Measurements from ENCODE around the gene IRF2. TPM values are rescaled to one million over a fixed set of nuclear protein-coding genes. Genes with fewer than 3 reads are reported as not detected.
"Not testable (repeated sequence)": the region's sequence is repeated elsewhere in the genome, so short reads cannot be mapped to it uniquely, and the experiment has no call there.

IRF2 gene
- total and polyA plus RNA-seq, 4 experiments from 2014 or later, result 66.7 to 87.2 (median 71.5) TPM

DNA sequence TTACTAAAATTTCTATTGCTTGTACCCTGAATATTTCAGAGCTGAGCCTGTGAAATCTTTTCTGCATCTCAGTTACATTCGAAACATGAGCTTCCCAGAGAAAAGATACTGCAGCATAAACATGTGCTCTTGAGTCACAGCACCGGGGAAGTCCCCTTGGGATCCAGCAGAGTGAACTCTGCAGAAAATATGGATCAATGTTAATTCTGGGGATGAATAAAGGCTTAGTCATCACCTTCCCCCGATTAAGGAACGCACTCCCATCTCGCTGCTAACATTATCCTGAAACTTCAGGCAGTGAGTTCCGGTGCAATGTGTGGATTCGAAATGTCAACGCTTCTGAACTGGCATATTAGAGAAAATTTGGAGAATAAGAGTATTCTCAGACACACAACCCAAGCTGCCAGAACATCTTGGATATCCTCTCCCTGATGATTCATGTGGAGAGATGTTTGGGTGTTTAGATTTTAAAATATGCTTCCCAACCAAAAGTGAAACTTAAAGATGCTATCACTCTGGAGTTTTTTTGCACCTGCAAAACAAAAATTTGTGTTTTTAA is 90.8 kb downstream of the IRF2 start:
- Mint-ChIP-seq H3K9me3 (no peaks in the 10 kb centered on the region), H3K27me3 (no peaks in the 10 kb centered on the region), H3K27ac (peak overlapping the region in 3 of 7 donors; percentile 7 to 65 (median 29)), H3K4me1 (peaks cover 24 to 67% (median 49%) of the 10 kb centered on the region in 4 donors), H3K36me3 (peaks cover 24% of the 10 kb centered on the region in 2 donors), H3K4me3 (peak overlapping the region in 6 of 8 donors; percentile 17 to 78 (median 62))
- intact Hi-C loops (cut with micrococcal nuclease), result loop anchor here (10.0 kb wide), 1 partner anchor 119 kb away; no protein-coding TSS in a partner anchor
- CTCF ChIA-PET (ENCODE audit: partially characterized antibody), result no interaction called here
- Histone ChIP-seq H3K4me3 (ENCODE audit: low read length in 2 of 2) (peak overlapping the region in 1 of 2 donors; percentile 31), H3K4me1 (ENCODE audit: insufficient read depth, low read length) (peaks cover 53% of the 10 kb centered on the region), H3K36me3 (ENCODE audit: insufficient read depth, low read length) (peaks cover 4% of the 10 kb centered on the region), H3K27me3 (ENCODE audit: insufficient read depth, low read length) (no peaks in the 10 kb centered on the region), H3K27ac (ENCODE audit: low read depth, low read length) (no peak overlapping the region), H3K9me3 (ENCODE audit: control insufficient read depth in 1 of 2, low read length in 2 of 2) (no peaks in the 10 kb centered on the region)
- POLR2A ChIA-PET (ENCODE audit: partially characterized antibody), result interaction anchor here (1.1 to 1.2 kb wide), 2 partner anchors 37 to 91 kb away, joined by 3 to 5 read pairs; partner anchors contain the start of gene IRF2
- DNase-seq, result no peak

DNA sequence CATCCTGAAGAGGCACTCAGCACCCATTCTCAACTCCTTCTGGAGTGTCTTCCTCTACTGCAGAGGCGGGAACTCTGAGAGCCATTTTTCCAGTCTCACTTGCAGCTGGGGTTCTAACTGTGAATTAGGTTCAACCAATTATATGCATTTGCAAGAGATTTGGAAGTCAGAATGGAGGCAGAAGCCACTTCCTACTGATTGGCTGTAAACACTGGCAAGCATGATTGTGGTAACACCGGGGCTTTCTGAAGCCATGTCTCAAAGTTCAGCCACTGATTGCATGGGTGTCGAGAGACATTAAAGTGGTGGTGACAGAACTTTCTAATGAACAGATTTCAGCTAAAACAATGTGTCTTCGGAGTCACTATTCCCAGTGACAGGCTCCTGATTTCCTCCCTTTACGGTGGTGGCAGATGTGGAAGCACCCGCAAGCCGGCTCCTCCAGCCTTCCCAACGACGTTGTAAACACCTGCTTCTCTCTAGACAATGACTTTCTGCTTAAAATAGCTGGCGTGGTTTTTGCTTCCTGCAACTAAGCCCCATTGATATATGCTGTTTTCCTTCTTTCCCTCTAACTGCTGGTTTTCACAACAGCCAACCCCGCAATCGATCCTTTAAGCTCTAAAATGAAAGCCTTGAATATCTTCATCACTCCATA is 92.0 kb downstream of the IRF2 start:
- POLR2A ChIA-PET (ENCODE audit: partially characterized antibody), result interaction anchor here (0.8 to 1.2 kb wide), 5 partner anchors 25 to 114 kb away, joined by 3 to 5 read pairs (median 3); partner anchors contain the start of gene IRF2
- Mint-ChIP-seq H3K27me3 (no peaks in the 10 kb centered on the region), H3K4me3 (peak overlapping the region in 6 of 8 donors; percentile 12 to 59 (median 42)), H3K36me3 (peaks cover 14% of the 10 kb centered on the region in 2 donors), H3K9me3 (no peaks in the 10 kb centered on the region), H3K4me1 (peaks cover 24 to 61% (median 48%) of the 10 kb centered on the region in 4 donors), H3K27ac (peak overlapping the region in 4 of 7 donors; percentile 2 to 55 (median 6))
- CTCF ChIA-PET (ENCODE audit: partially characterized antibody), result interaction anchor here (1.8 to 2.0 kb wide), 2 partner anchors 30 to 119 kb away, joined by 6 to 9 read pairs; no protein-coding TSS in a partner anchor
- Histone ChIP-seq H3K4me1 (ENCODE audit: insufficient read depth, low read length) (peaks cover 53% of the 10 kb centered on the region), H3K4me3 (ENCODE audit: low read length in 2 of 2) (no peak overlapping the region), H3K9me3 (ENCODE audit: control insufficient read depth in 1 of 2, low read length in 2 of 2) (no peaks in the 10 kb centered on the region), H3K36me3 (ENCODE audit: insufficient read depth, low read length) (no peaks in the 10 kb centered on the region), H3K27me3 (ENCODE audit: insufficient read depth, low read length) (no peaks in the 10 kb centered on the region), H3K27ac (ENCODE audit: low read depth, low read length) (no peak overlapping the region)
- no peak for DNase-seq
- intact Hi-C loops (cut with micrococcal nuclease), result loop anchor here (10.0 kb wide), 1 partner anchor 118 kb away; no protein-coding TSS in a partner anchor

DNA sequence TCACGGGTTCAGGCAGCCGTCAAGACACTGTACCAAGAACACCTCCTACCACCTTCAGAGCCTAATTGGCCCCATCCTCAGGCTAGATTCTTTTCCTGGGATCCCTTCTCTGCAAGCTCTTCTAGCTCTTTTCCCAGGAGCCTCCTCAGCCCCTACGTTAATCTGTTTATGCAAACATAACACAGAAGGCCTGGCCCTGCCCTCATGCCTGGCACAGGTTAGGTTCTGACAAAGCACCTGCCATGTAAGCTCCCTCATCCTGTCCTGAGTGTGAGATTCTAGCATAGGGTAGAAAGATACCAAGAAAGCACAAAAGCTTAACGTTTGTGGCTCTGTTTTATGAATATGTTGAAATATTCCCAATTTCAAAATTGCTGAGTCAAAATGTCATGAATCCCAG is 93.6 kb downstream of the IRF2 start:
- Histone ChIP-seq H3K4me1 (ENCODE audit: insufficient read depth, low read length) (peaks cover 43% of the 10 kb centered on the region), H3K36me3 (ENCODE audit: insufficient read depth, low read length) (no peaks in the 10 kb centered on the region), H3K4me3 (ENCODE audit: low read length in 2 of 2) (no peak overlapping the region), H3K27me3 (ENCODE audit: insufficient read depth, low read length) (no peaks in the 10 kb centered on the region), H3K27ac (ENCODE audit: low read depth, low read length) (no peak overlapping the region), H3K9me3 (ENCODE audit: control insufficient read depth in 1 of 2, low read length in 2 of 2) (no peaks in the 10 kb centered on the region)
- intact Hi-C loops (cut with micrococcal nuclease), result loop anchor here (10.0 kb wide), 1 partner anchor 116 kb away; no protein-coding TSS in a partner anchor
- Mint-ChIP-seq H3K27me3 (no peaks in the 10 kb centered on the region), H3K4me3 (no peak overlapping the region), H3K9me3 (no peaks in the 10 kb centered on the region), H3K4me1 (peaks cover 21 to 45% (median 36%) of the 10 kb centered on the region in 4 donors), H3K27ac (peak overlapping the region in 1 of 7 donors; percentile 2), H3K36me3 (peaks cover under 1 to 6% of the 10 kb centered on the region in 2 donors)
- DNase-seq, result no peak
- CTCF ChIA-PET (ENCODE audit: partially characterized antibody), result interaction anchor here (2.0 kb wide), 1 partner anchor 117 kb away, joined by 9 read pairs; no protein-coding TSS in a partner anchor
- POLR2A ChIA-PET (ENCODE audit: partially characterized antibody), result no interaction called here

DNA sequence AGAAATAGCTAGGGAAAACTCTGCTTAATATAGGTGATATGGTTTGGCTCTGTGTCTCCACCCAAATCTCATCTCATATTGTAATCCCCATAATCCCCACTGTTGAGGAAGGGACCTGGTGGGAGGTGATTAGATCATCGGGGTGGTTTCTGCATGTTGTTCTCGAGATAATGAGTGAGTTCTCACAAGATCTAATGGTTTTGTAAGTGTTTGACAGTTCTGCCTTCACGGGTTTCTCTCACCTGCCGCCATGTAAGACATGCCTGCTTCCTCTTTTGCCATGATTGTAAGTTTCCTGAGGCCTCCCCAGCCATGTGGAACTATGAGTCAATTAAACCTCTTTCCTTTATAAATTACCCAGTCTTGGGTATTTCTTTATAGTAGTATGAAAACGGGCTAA is 94.1 kb downstream of the IRF2 start:
- POLR2A ChIA-PET (ENCODE audit: partially characterized antibody); H3K27me3 Mint-ChIP-seq; DNase-seq; H3K27ac ChIP-seq (ENCODE audit: low read depth, low read length); H3K4me3 Mint-ChIP-seq; H3K9me3 ChIP-seq (ENCODE audit: control insufficient read depth in 1 of 2, low read length in 2 of 2); H3K27ac Mint-ChIP-seq; H3K9me3 Mint-ChIP-seq; CTCF ChIA-PET (ENCODE audit: partially characterized antibody); H3K36me3 Mint-ChIP-seq; H3K27me3 ChIP-seq (ENCODE audit: insufficient read depth, low read length); H3K36me3 ChIP-seq (ENCODE audit: insufficient read depth, low read length); H3K4me3 ChIP-seq (ENCODE audit: low read length in 2 of 2): not testable (repeated sequence)
- H3K4me1 ChIP-seq (ENCODE audit: insufficient read depth, low read length), result peaks cover 38% of the 10 kb centered on the region
- peaks cover 19 to 40% (median 32%) of the 10 kb centered on the region in 4 donors for H3K4me1 Mint-ChIP-seq
- intact Hi-C loops (cut with micrococcal nuclease), result loop anchor here (10.0 kb wide), 1 partner anchor 115 kb away; no protein-coding TSS in a partner anchor

DNA sequence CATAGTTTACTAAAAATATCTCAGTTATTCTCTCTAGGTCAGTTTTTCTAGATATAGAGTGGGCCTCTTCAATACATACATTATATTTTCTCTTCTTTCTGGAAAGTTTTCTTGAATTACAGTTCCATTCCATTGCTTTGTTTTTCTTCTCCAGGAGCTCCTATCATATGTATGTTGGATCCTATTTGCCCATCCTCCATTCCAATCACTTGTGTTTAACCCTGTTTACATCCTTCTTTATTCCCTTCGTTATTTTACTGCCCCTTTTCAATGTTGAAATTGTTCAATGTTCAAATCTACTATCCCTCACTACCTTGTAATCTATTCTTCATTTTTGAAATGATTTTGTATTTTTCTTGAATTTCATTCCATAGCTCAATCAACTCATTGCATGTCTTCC is 97.4 kb downstream of the IRF2 start:
- no peak overlapping the region for H3K27ac ChIP-seq (ENCODE audit: low read depth, low read length)
- ChIA-PET CTCF (ENCODE audit: partially characterized antibody) (no interaction called here), POLR2A (ENCODE audit: partially characterized antibody) (no interaction called here)
- peaks cover 5% of the 10 kb centered on the region for H3K4me1 ChIP-seq (ENCODE audit: insufficient read depth, low read length)
- no peaks in the 10 kb centered on the region for H3K9me3 ChIP-seq (ENCODE audit: control insufficient read depth in 1 of 2, low read length in 2 of 2)
- Mint-ChIP-seq H3K27me3 (no peaks in the 10 kb centered on the region), H3K4me1 (peaks cover 0 to 8% (median 5%) of the 10 kb centered on the region in 4 donors), H3K9me3 (no peaks in the 10 kb centered on the region), H3K4me3 (no peak overlapping the region), H3K27ac (peak overlapping the region in 1 of 7 donors; percentile 23), H3K36me3 (peaks cover 0 to 4% of the 10 kb centered on the region in 2 donors)
- intact Hi-C loops (cut with micrococcal nuclease), result no loop called here
- no peak overlapping the region for H3K4me3 ChIP-seq (ENCODE audit: low read length in 2 of 2)
- no peaks in the 10 kb centered on the region for H3K27me3 ChIP-seq (ENCODE audit: insufficient read depth, low read length)
- no peaks in the 10 kb centered on the region for H3K36me3 ChIP-seq (ENCODE audit: insufficient read depth, low read length)
- no peak for DNase-seq

DNA sequence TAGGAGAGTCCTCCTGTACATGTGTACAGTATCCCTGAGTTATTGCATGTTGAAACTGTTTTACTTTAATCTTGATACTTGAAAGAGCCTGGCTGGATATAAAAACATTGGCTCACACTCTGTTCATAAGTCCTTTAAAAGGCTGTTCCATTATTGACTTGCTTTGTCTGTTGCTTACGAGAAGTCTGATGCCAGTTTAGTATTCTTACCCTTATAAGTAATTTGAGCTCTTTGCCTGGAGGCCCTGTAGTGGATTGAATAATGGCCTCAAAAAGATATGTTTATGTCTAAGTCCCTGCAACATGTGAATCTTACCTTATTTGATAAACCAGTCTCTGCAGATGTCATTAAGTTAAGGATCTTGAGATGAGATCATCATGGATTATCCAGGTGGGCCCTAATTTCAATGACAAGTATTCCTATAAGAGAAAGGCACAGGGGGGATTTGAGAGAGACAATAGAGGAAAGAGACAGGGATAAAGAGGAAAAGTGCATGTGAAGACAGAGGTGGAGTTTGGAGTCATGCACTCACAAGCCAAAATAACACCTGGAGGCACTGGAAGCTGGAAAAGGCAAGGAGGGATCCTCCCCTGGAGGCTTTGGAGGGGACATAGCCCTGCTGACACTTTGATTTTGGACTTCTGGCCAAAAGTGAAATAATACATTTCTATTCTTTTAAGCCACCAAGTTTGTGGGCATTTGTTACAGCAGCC is 98.1 kb downstream of the IRF2 start:
- intact Hi-C loops (cut with micrococcal nuclease), result no loop called here
- POLR2A ChIA-PET (ENCODE audit: partially characterized antibody), result no interaction called here

DNA sequence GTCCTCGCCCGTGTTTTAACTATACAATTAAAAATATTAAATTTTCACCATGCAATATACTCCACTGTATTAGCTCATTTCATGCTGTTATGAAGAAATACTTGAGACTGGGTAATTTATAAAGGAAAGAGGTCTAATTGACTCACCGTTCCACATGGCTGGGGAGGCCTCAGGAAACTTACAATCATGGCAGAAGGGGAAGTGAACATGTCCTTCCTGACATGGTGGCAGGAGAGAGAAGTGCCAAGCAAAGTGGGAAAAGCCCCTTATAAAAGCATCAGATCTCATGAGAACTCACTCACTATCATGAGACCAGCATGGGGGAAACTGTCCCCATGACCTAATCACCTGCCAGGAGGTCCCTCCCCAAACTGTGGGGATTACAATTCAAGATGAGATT is 98.7 kb downstream of the IRF2 start:
- H3K9me3 ChIP-seq (ENCODE audit: control insufficient read depth in 1 of 2, low read length in 2 of 2); H3K36me3 Mint-ChIP-seq; POLR2A ChIA-PET (ENCODE audit: partially characterized antibody); H3K9me3 Mint-ChIP-seq; H3K4me1 ChIP-seq (ENCODE audit: insufficient read depth, low read length); CTCF ChIA-PET (ENCODE audit: partially characterized antibody); H3K27ac ChIP-seq (ENCODE audit: low read depth, low read length); H3K4me1 Mint-ChIP-seq; H3K4me3 Mint-ChIP-seq; intact Hi-C loops (cut with micrococcal nuclease); H3K27me3 Mint-ChIP-seq; H3K36me3 ChIP-seq (ENCODE audit: insufficient read depth, low read length); H3K27me3 ChIP-seq (ENCODE audit: insufficient read depth, low read length); H3K27ac Mint-ChIP-seq; H3K4me3 ChIP-seq (ENCODE audit: low read length in 2 of 2); DNase-seq: not testable (repeated sequence)

More for the DNA sequence above, 98.1 kb downstream of the IRF2 start:
- H3K27me3 Mint-ChIP-seq, result no peaks in the 10 kb centered on the region
- H3K27ac ChIP-seq (ENCODE audit: low read depth, low read length), result no peak overlapping the region
- no peak overlapping the region for H3K27ac Mint-ChIP-seq
- H3K4me3 Mint-ChIP-seq, result no peak overlapping the region
- no peaks in the 10 kb centered on the region for H3K9me3 ChIP-seq (ENCODE audit: control insufficient read depth in 1 of 2, low read length in 2 of 2)
- DNase-seq, result no peak
- H3K27me3 ChIP-seq (ENCODE audit: insufficient read depth, low read length), result no peaks in the 10 kb centered on the region
- H3K36me3 ChIP-seq (ENCODE audit: insufficient read depth, low read length), result no peaks in the 10 kb centered on the region
- CTCF ChIA-PET (ENCODE audit: partially characterized antibody), result no interaction called here
- H3K9me3 Mint-ChIP-seq, result peaks cover 0 to 1% (median 0%) of the 10 kb centered on the region in 8 donors
- no peak overlapping the region for H3K4me3 ChIP-seq (ENCODE audit: low read length in 2 of 2)
- H3K4me1 ChIP-seq (ENCODE audit: insufficient read depth, low read length), result no peaks in the 10 kb centered on the region
- H3K4me1 Mint-ChIP-seq, result peaks cover 0 to 4% (median under 1%) of the 10 kb centered on the region in 4 donors
- no peaks in the 10 kb centered on the region for H3K36me3 Mint-ChIP-seq
